Measurements from ENCODE around the gene RRP15.

Gene RRP15

GRCh38 chr1:218352075-218352438 is 67.0 kb downstream of the RRP15 start:
- no peak for DNase-seq (ENCODE audit: low read depth, low spot score)
- no peak for TF ChIP-seq CTCF (IDR thresholded peaks at IDR 0.05; ENCODE audit: low read depth, low read length)
- no peak overlapping the region for H3K4me3 ChIP-seq (ENCODE audit: low read depth, low read length)
- in situ Hi-C loops (cut with HindIII; ENCODE audit: low sequenced_read_pairs), result no loop called here

- H3K4me3 ChIP-seq (ENCODE audit: low read depth, low read length), result no peak overlapping the region
- no peak for DNase-seq (ENCODE audit: low read depth, low spot score)
- in situ Hi-C loops (cut with HindIII; ENCODE audit: low sequenced_read_pairs), result no loop called here
- no peak for TF ChIP-seq CTCF (IDR thresholded peaks at IDR 0.05; ENCODE audit: low read depth, low read length)
Observed at GRCh38 chr1:218353656-218354055, 68.6 kb downstream of the RRP15 start.

GRCh38 chr1:218355278-218355677 is 70.2 kb downstream of the RRP15 start:
- TF ChIP-seq CTCF (IDR thresholded peaks at IDR 0.05; ENCODE audit: low read depth, low read length), result no peak
- DNase-seq (ENCODE audit: low read depth, low spot score), result no peak
- in situ Hi-C loops (cut with HindIII; ENCODE audit: low sequenced_read_pairs), result no loop called here
- H3K4me3 ChIP-seq (ENCODE audit: low read depth, low read length), result no peak overlapping the region

- no peak for TF ChIP-seq CTCF (IDR thresholded peaks at IDR 0.05; ENCODE audit: low read depth, low read length)
- no peak for DNase-seq (ENCODE audit: low read depth, low spot score)
- in situ Hi-C loops (cut with HindIII; ENCODE audit: low sequenced_read_pairs), result no loop called here
- H3K4me3 ChIP-seq (ENCODE audit: low read depth, low read length), result no peak overlapping the region
Observed at GRCh38 chr1:218357211-218357892, 72.3 kb downstream of the RRP15 start.

GRCh38 chr1:218357893-218358232 is 72.8 kb downstream of the RRP15 start:
- TF ChIP-seq CTCF (IDR thresholded peaks at IDR 0.05; ENCODE audit: low read depth, low read length), result no peak
- no peak overlapping the region for H3K4me3 ChIP-seq (ENCODE audit: low read depth, low read length)
- no peak for DNase-seq (ENCODE audit: low read depth, low spot score)
- in situ Hi-C loops (cut with HindIII; ENCODE audit: low sequenced_read_pairs), result no loop called here

- TF ChIP-seq CTCF (IDR thresholded peaks at IDR 0.05; ENCODE audit: low read depth, low read length), result peak; percentile 75
- peak; percentile 74 for DNase-seq (ENCODE audit: low read depth, low spot score)
- H3K4me3 ChIP-seq (ENCODE audit: low read depth, low read length), result no peak overlapping the region
- in situ Hi-C loops (cut with HindIII; ENCODE audit: low sequenced_read_pairs), result no loop called here
Observed at GRCh38 chr1:218361298-218362065, 76.4 kb downstream of the RRP15 start.

All from astrocyte of the spinal cord (primary cell).